Natural killer cell treated with Interleukin-12 subunit alpha and Interleukin-12 subunit beta and Interleukin-15 and Interleukin-18, amount 100 ng/mL, for 72 hours (primary cell): ENCODE data around the gene ZXDC. TPM values are rescaled to one million over a fixed set of nuclear protein-coding genes. Genes with fewer than 3 reads are reported as not detected.

Source experiments
- ATAC-seq, 2 donors: fragments of 150-1000 bp; cut with Tn5 transposase in 1 of 2; sonication (Bioruptor Pico), chemical (Tn5 transposase) in 1 of 2; 2 replicates each; pipeline ENCODE4 v1.10.0; 2021
- DNase-seq: peaks from one replicate; pipeline ENCODE4 v3.0.0; 2022; ENCODE audit warnings: low spot score
- H3K27ac Mint-ChIP-seq, 2 donors: 1 replicate in 1 of 2; 2 replicates in 1 of 2; pipeline ENCODE4 v1.8.0; 2022; ENCODE audit warnings: mixed read lengths in 2 of 2, mild to moderate bottlenecking in 1 of 2, moderate library complexity in 1 of 2
- H3K27me3 Mint-ChIP-seq, 2 donors: 1 replicate in 1 of 2; 2 replicates in 1 of 2; pipeline ENCODE4 v1.8.0; 2022; ENCODE audit warnings: mixed read lengths in 2 of 2
- H3K36me3 Mint-ChIP-seq: one replicate; pipeline ENCODE4 v1.8.0; 2022; ENCODE audit warnings: mixed read lengths
- H3K4me1 Mint-ChIP-seq, 2 donors: 1 replicate in 1 of 2; 2 replicates in 1 of 2; pipeline ENCODE4 v1.8.0; 2022; ENCODE audit warnings: low read depth in 2 of 2, mixed read lengths in 2 of 2, mild to moderate bottlenecking in 1 of 2
- H3K4me3 Mint-ChIP-seq: one replicate; pipeline ENCODE4 v1.8.0; 2022; ENCODE audit warnings: mixed read lengths
- H3K9me3 Mint-ChIP-seq: 2 replicates; pipeline ENCODE4 v1.8.0; 2022; ENCODE audit warnings: mixed read lengths
- total RNA-seq, 2 donors: library from RNA; stranded (reverse); gene quantifications; one replicate each; pipeline ENCODE4 v1.2.3, GENCODE V29; 2022

Gene ZXDC
- total RNA-seq, 2 donors from 2014 or later: 34.3 to 49.2 TPM

GRCh38 chr3:126401611-126402160 lies 74.0 kb downstream of the ZXDC start:
- peaks cover 11 to 19% of the 10 kb centered on the region in 2 donors for H3K27me3 Mint-ChIP-seq
- no peak for DNase-seq
- H3K4me1 Mint-ChIP-seq: no peaks in the 10 kb centered on the region
- no peaks in the 10 kb centered on the region for H3K9me3 Mint-ChIP-seq
- H3K36me3 Mint-ChIP-seq: no peaks in the 10 kb centered on the region
- no peak overlapping the region for H3K27ac Mint-ChIP-seq
- no peak for ATAC-seq
- H3K4me3 Mint-ChIP-seq: no peak overlapping the region

GRCh38 chr3:126399756-126400155 lies 75.9 kb downstream of the ZXDC start:
- no peak for ATAC-seq
- Mint-ChIP-seq H3K9me3 (no peaks in the 10 kb centered on the region), H3K27ac (no peak overlapping the region), H3K4me1 (no peaks in the 10 kb centered on the region), H3K36me3 (no peaks in the 10 kb centered on the region), H3K27me3 (peaks cover 18 to 26% of the 10 kb centered on the region in 2 donors), H3K4me3 (no peak overlapping the region)
- DNase-seq: no peak

- DNase-seq: no peak
- ATAC-seq: no peak
- Mint-ChIP-seq H3K4me3 (no peak overlapping the region), H3K9me3 (no peaks in the 10 kb centered on the region), H3K27ac (no peak overlapping the region), H3K4me1 (no peaks in the 10 kb centered on the region), H3K36me3 (no peaks in the 10 kb centered on the region), H3K27me3 (peaks cover 18 to 26% of the 10 kb centered on the region in 2 donors)
Measured at GRCh38 chr3:126399351-126399735, 76.3 kb downstream of the ZXDC start.

GRCh38 chr3:126398423-126399350 lies 77.0 kb downstream of the ZXDC start:
- DNase-seq (no peak), ATAC-seq (no peak)
- H3K36me3 Mint-ChIP-seq: no peaks in the 10 kb centered on the region
- H3K4me3 Mint-ChIP-seq: no peak overlapping the region
- peaks cover 23 to 32% of the 10 kb centered on the region in 2 donors for H3K27me3 Mint-ChIP-seq
- H3K4me1 Mint-ChIP-seq: no peaks in the 10 kb centered on the region
- no peak overlapping the region for H3K27ac Mint-ChIP-seq
- no peaks in the 10 kb centered on the region for H3K9me3 Mint-ChIP-seq

GRCh38 chr3:126397610-126398422 lies 77.9 kb downstream of the ZXDC start:
- Mint-ChIP-seq H3K9me3 (no peaks in the 10 kb centered on the region), H3K4me1 (no peaks in the 10 kb centered on the region), H3K27me3 (peaks cover 29 to 37% of the 10 kb centered on the region in 2 donors), H3K4me3 (no peak overlapping the region), H3K36me3 (no peaks in the 10 kb centered on the region), H3K27ac (no peak overlapping the region)
- no peak for ATAC-seq
- DNase-seq: no peak

- no peak for ATAC-seq
- H3K4me1 Mint-ChIP-seq: no peaks in the 10 kb centered on the region
- H3K4me3 Mint-ChIP-seq: no peak overlapping the region
- no peaks in the 10 kb centered on the region for H3K36me3 Mint-ChIP-seq
- H3K9me3 Mint-ChIP-seq: no peaks in the 10 kb centered on the region
- no peak overlapping the region for H3K27ac Mint-ChIP-seq
- DNase-seq: no peak
- H3K27me3 Mint-ChIP-seq: peaks cover 37 to 44% of the 10 kb centered on the region in 2 donors
Measured at GRCh38 chr3:126396536-126396935, 79.2 kb downstream of the ZXDC start.

GRCh38 chr3:126395846-126396513 lies 79.7 kb downstream of the ZXDC start:
- no peak for ATAC-seq
- H3K27me3 Mint-ChIP-seq: peaks cover 40 to 44% of the 10 kb centered on the region in 2 donors
- no peak overlapping the region for H3K27ac Mint-ChIP-seq
- no peaks in the 10 kb centered on the region for H3K36me3 Mint-ChIP-seq
- H3K4me1 Mint-ChIP-seq: no peaks in the 10 kb centered on the region
- no peaks in the 10 kb centered on the region for H3K9me3 Mint-ChIP-seq
- no peak overlapping the region for H3K4me3 Mint-ChIP-seq
- DNase-seq: no peak

- Mint-ChIP-seq H3K4me3 (no peak overlapping the region), H3K27me3 (peaks cover 40 to 44% of the 10 kb centered on the region in 2 donors), H3K9me3 (no peaks in the 10 kb centered on the region), H3K4me1 (no peaks in the 10 kb centered on the region), H3K36me3 (no peaks in the 10 kb centered on the region), H3K27ac (no peak overlapping the region)
- DNase-seq: no peak
- ATAC-seq: no peak
Measured at GRCh38 chr3:126394977-126395321, 80.7 kb downstream of the ZXDC start.

- no peaks in the 10 kb centered on the region for H3K9me3 Mint-ChIP-seq
- H3K4me3 Mint-ChIP-seq: no peak within 1 kb of the TSS
- H3K36me3 Mint-ChIP-seq: no peaks in the 10 kb centered on the region
- ATAC-seq: no peak
- peaks cover 45 to 49% of the 10 kb centered on the region in 2 donors for H3K27me3 Mint-ChIP-seq
- peaks cover 0 to 4% of the 10 kb centered on the region in 2 donors for H3K4me1 Mint-ChIP-seq
- no peak for DNase-seq
- no peak within 1 kb of the TSS for H3K27ac Mint-ChIP-seq
Measured at GRCh38 chr3:126394179-126394976, 81.3 kb downstream of the ZXDC start, which contains the start of gene CFAP100. Gene CFAP100, plus strand, starts transcription at chr3:126394909. Its CDS starts 1,092 bp downstream, at chr3:126396001.

- H3K36me3 Mint-ChIP-seq: no peaks in the 10 kb centered on the region
- no peaks in the 10 kb centered on the region for H3K9me3 Mint-ChIP-seq
- no peak overlapping the region for H3K4me3 Mint-ChIP-seq
- H3K27me3 Mint-ChIP-seq: peaks cover 45 to 51% of the 10 kb centered on the region in 2 donors
- H3K4me1 Mint-ChIP-seq: peaks cover 0 to 4% of the 10 kb centered on the region in 2 donors
- DNase-seq (no peak), ATAC-seq (no peak)
- H3K27ac Mint-ChIP-seq: no peak overlapping the region
Measured at GRCh38 chr3:126393563-126393962, 82.1 kb downstream of the ZXDC start.

- no peak for DNase-seq
- Mint-ChIP-seq H3K27me3 (peaks cover 50 to 59% of the 10 kb centered on the region in 2 donors), H3K36me3 (no peaks in the 10 kb centered on the region), H3K4me3 (no peak overlapping the region), H3K9me3 (no peaks in the 10 kb centered on the region), H3K27ac (no peak overlapping the region), H3K4me1 (peaks cover 0 to 4% of the 10 kb centered on the region in 2 donors)
- ATAC-seq: no peak
Measured at GRCh38 chr3:126392246-126392645, 83.4 kb downstream of the ZXDC start.

- Mint-ChIP-seq H3K9me3 (no peaks in the 10 kb centered on the region), H3K27me3 (peaks cover 50 to 59% of the 10 kb centered on the region in 2 donors), H3K4me3 (no peak overlapping the region), H3K36me3 (no peaks in the 10 kb centered on the region), H3K4me1 (peaks cover 0 to 4% of the 10 kb centered on the region in 2 donors), H3K27ac (no peak overlapping the region)
- no peak for DNase-seq
- no peak for ATAC-seq
Measured at GRCh38 chr3:126391631-126392030, 84.1 kb downstream of the ZXDC start.

GRCh38 chr3:126390751-126391150 lies 84.9 kb downstream of the ZXDC start:
- Mint-ChIP-seq H3K9me3 (no peaks in the 10 kb centered on the region), H3K4me3 (no peak overlapping the region), H3K27me3 (peaks cover 53 to 59% of the 10 kb centered on the region in 2 donors), H3K36me3 (no peaks in the 10 kb centered on the region), H3K4me1 (peaks cover 0 to 4% of the 10 kb centered on the region in 2 donors), H3K27ac (no peak overlapping the region)
- no peak for ATAC-seq
- DNase-seq: no peak
